ENCODE results near the gene SPATA9. TPM values are rescaled to one million over a fixed set of nuclear protein-coding genes. Genes with fewer than 3 reads are reported as not detected.

The SPATA9 gene
- total and polyA plus RNA-seq, 9 of the 15 experiments (the other 6 are each of a cell fraction or from before 2014, with no cell fraction given) = 0.16 to 5.5 (median 0.39) TPM; not detected in 3

DNA sequence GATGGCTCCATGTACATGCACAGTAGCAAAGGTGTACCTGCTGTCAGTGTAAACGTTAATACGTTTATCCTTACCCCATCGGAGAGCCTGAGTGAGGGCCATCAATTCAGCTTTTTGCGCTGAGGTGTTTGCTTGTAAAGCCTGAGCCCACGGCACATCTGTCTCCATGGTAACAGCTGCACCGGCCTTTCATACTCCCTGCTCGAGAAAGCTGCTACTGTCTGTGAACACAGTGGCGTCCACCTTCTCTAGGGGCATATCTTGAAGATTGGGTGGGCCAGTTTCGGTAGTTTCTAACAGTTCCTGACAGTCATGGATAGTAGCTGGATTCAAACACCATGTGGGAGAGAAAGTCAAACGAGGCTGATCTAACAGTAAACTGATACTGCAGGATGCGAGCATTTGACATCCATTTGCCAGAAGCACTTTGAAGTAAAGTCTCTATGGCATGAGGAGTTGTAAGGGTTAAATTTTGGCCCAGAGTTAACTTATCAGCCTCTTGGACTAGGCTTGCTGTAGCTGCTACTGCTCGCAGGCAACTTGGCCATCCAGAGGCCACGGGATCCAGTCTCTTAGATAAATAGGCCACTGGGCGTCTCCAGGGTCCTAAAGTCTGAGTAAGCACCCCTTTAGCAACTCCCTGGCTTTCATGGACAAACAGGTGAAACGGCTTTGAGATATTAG lies 27.3 kb upstream of the SPATA9 start (continued):
- TF ChIP-seq NR4A1 (CRISPR knock-in tag; IDR thresholded peaks at IDR 0.05) = no peak
- no peak for TF ChIP-seq NR4A1 (tag; IDR thresholded peaks at IDR 0.05)

DNA sequence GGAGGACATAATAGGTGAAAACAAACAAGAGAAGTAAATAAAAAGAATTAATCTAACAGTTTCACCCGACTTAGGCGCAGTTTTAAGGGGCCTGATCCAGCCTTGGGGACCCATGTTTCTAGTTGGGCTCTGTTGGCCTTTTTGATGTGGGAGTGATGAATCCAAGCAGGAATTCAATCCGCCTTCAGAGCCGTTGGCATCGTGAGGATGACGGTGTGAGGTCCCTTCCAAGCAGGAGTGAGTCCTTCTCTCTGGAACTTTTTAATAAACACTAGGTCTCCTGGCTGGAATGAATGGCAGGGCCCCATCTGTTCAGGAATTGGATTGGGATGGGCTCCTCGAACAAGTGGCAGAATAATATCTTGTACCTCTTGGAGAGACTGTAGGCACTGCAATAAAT lies 26.1 kb upstream of the SPATA9 start:
- no TSS peak for BruUV-seq (replicated peaks)
- ATAC-seq = no peak

More for the DNA sequence above, 26.1 kb upstream of the SPATA9 start:
- Histone ChIP-seq H3K4me1 (replicated peaks in 1 of 2; ENCODE audit: control insufficient read depth in 2 of 2, insufficient read depth in 2 of 2, low read length in 2 of 2) (peaks cover 13 to 37% of the 10 kb centered on the region in 2 experiments), H3K27me3 (ENCODE audit: control insufficient read depth in 2 of 2, insufficient read depth in 2 of 2, low read length in 2 of 2) (no peaks in the 10 kb centered on the region), H3K9ac (ENCODE audit: insufficient read depth in 1 of 2, low read depth in 2 of 2, low read length in 2 of 2) (peak overlapping the region; percentile 34 to 70; a peak in 2 of 4 replicates), H4K20me1 (replicated peaks; ENCODE audit: control insufficient read depth, insufficient read depth, low read length) (no peaks in the 10 kb centered on the region), H3K9me1 (ENCODE audit: control insufficient read depth, insufficient read depth, low read length) (no peaks in the 10 kb centered on the region), H3K79me2 (ENCODE audit: control insufficient read depth, insufficient read depth, low read length) (peaks cover 12% of the 10 kb centered on the region; the same call in 1 of the 3 replicates), H3K9me3 (replicated peaks; ENCODE audit: control insufficient read depth, insufficient read depth, low read depth, low read length) (no peaks in the 10 kb centered on the region), H2AFZ (ENCODE audit: low read depth, low read length) (peak overlapping the region; percentile 93), H3K4me3 (no peak overlapping the region), H3K27ac (ENCODE audit: extremely low read depth, low read depth, low read length) (peak overlapping the region; percentile 38; the same call in 2 of the 3 replicates), H3K36me3 (ENCODE audit: control insufficient read depth, insufficient read depth, low read length) (no peaks in the 10 kb centered on the region; the same call in 2 of the 3 replicates), H3K4me2 (ENCODE audit: insufficient read depth, low read length) (peak overlapping the region; percentile 55)
- DNase-seq (ENCODE audit: extremely low read depth in 1 of 4, low spot score in 3 of 4) (no peak), FAIRE-seq (no peak)
- in situ Hi-C loops (cut with MboI) = no loop called here
- intact Hi-C loops (cut with micrococcal nuclease) = no loop called here
- CTCF ChIA-PET (ENCODE audit: low intra/inter-chr PET ratio) = no interaction called here
- POLR2A ChIA-PET = interaction anchor here (0.6 to 4.9 kb wide), 8 partner anchors 10 to 33 kb away, joined by 3 to 50 read pairs (median 4); partner anchors contain the start of gene RHOBTB3
- TF ChIP-seq BHLHE40 (IDR thresholded peaks at IDR 0.05; ENCODE audit: low read length) (no peak), PTBP1 (IDR thresholded peaks at IDR 0.05; ENCODE audit: low read depth, low read length) (no peak), ZNF699 (CRISPR knock-in tag; IDR thresholded peaks at IDR 0.05; ENCODE audit: insufficient replicate concordance) (no peak), PHF21A (IDR thresholded peaks at IDR 0.05; ENCODE audit: borderline replicate concordance, low read depth) (no peak), ZNF197 (CRISPR knock-in tag; IDR thresholded peaks at IDR 0.05; ENCODE audit: low read depth) (0 out of 2 replicates have a peak, but pooled peaks have one; percentile 54)
- TF ChIP-seq, protein P1, sequence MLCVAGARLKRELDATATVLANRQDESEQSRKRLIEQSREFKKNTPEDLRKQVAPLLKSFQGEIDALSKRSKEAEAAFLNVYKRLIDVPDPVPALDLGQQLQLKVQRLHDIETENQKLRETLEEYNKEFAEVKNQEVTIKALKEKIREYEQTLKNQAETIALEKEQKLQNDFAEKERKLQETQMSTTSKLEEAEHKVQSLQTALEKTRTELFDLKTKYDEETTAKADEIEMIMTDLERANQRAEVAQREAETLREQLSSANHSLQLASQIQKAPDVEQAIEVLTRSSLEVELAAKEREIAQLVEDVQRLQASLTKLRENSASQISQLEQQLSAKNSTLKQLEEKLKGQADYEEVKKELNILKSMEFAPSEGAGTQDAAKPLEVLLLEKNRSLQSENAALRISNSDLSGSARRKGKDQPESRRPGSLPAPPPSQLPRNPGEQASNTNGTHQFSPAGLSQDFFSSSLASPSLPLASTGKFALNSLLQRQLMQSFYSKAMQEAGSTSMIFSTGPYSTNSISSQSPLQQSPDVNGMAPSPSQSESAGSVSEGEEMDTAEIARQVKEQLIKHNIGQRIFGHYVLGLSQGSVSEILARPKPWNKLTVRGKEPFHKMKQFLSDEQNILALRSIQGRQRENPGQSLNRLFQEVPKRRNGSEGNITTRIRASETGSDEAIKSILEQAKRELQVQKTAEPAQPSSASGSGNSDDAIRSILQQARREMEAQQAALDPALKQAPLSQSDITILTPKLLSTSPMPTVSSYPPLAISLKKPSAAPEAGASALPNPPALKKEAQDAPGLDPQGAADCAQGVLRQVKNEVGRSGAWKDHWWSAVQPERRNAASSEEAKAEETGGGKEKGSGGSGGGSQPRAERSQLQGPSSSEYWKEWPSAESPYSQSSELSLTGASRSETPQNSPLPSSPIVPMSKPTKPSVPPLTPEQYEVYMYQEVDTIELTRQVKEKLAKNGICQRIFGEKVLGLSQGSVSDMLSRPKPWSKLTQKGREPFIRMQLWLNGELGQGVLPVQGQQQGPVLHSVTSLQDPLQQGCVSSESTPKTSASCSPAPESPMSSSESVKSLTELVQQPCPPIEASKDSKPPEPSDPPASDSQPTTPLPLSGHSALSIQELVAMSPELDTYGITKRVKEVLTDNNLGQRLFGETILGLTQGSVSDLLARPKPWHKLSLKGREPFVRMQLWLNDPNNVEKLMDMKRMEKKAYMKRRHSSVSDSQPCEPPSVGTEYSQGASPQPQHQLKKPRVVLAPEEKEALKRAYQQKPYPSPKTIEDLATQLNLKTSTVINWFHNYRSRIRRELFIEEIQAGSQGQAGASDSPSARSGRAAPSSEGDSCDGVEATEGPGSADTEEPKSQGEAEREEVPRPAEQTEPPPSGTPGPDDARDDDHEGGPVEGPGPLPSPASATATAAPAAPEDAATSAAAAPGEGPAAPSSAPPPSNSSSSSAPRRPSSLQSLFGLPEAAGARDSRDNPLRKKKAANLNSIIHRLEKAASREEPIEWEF (CRISPR knock-in tag; IDR thresholded peaks at IDR 0.05) = no peak
- WGBS (ENCODE audit: insufficient coverage, low coverage, missing lambda C conversion rate) = 60% methylated on average over 7 of the region's 7 CpGs
